GM21367 (cell line): ENCODE measurements around the gene CAMSAP1.
"Not testable (repeated sequence)": the region's sequence is repeated elsewhere in the genome, so short reads cannot be mapped to it uniquely, and the experiment has no call there.

Experiments used
- ATAC-seq: cut with Tn5 transposase; IDR thresholded peaks from one replicate; pipeline ENCODE4 v1.9.1; 2021; ENCODE audit not compliant: unreplicated experiment

Gene CAMSAP1

DNA sequence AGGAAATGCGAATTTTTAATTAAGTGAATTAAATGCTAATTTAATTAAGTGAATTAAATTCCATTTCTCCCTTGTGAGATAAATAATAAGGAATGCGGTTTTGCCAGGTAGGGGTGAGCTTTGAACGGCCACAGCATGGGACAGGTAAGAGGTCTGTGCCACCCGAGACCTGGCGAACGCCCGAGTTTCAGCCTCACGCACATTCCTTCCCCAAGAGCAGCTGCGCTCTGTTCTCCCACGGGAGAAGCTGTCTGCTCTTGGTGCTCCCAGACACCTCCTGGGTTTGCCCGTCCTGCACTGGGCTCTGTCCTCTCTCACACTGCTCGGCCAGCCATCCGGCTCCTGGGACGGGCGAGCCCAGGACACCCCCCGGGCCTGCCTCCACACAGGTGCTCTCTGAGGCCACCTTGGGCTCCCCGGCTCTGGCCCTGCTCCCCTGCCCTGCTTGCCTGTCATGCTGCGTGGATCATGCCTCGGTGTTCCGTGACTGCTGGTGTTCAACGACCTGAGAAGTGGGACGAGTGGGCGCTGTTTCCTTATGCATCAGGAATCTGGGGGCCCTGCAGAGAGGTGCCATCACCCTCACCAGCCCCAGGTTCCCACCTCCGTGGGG lies 13.7 kb upstream of the CAMSAP1 start:
- ATAC-seq = no peak

DNA sequence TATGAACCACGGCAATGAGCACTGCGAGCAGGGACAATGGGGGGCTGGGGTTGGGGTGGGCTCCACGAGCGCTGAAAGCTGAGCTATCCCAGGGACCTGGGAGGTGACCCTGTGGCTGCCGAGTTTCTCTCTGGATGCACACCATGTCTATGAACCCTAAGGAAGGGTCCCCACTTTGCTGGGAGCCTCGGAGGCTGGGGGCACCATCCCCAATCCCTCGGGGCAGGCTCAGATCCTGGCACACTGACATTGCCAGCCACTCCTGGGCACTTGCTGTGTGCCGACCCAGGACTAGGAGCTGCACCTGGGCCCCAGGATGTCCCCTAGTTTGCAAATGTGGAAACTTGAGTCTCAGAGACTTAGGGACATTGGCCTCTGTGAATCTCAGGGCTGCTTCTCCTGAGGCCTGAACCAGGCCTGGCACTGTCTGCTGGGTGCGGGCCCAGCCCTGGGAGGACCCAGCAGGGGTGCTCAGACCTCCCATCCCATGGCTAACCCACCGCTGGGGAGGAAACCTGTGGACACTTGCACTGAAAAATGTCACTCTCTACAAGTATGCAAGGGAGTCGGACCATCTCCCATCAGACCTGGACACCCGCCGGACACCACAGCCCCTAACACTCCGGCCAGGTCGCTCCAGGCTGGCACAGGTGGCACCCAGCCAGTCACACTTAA lies 13.0 kb upstream of the CAMSAP1 start:
- ATAC-seq = no peak

DNA sequence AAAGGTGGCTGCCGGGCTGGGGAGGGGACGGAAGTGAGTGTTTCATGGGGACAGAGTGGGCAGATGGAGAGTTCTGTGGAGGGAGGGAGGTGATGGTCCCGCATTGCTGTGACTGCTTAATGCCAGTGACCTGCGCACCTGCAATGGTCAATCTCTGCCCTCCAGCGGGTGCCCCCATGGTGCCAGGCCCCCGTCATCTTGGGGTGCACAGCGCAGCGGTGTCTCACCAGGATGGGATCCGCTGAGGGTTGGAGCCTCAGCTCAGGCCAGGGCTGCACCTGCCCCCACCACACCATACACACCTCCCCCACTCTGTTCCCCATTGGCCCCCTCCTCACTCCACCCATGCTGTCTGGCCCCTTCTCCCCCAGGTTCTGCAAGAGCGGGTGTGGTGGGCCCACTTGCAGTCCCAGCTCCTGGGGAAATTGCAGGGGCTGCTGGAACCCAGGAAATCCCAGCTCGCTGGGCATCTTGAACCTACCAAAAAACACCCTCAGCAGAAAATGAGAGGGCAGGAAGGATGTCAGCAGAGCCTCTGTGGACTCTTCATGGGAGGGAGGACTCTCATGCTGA lies 12.1 kb upstream of the CAMSAP1 start:
- no peak for ATAC-seq

DNA sequence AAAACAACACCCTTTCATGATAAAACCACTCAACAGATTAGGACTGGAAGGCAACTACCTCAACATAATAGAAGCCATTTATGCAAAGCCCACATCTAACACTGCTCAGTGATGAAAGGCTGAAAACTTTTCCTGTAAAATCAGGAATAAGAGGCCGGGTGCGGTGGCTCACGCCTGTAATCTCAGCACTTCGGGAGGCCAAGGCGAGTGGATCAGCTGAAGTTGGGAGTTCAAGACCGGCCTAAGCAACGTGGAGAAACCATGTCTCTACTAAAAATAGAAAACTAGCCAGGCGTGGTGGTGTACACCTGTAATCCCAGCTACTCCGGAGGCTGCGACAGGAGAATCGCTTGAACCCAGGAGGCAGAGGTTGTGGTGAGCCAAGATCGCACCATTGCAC lies 8.9 kb upstream of the CAMSAP1 start:
- ATAC-seq = not testable (repeated sequence)

DNA sequence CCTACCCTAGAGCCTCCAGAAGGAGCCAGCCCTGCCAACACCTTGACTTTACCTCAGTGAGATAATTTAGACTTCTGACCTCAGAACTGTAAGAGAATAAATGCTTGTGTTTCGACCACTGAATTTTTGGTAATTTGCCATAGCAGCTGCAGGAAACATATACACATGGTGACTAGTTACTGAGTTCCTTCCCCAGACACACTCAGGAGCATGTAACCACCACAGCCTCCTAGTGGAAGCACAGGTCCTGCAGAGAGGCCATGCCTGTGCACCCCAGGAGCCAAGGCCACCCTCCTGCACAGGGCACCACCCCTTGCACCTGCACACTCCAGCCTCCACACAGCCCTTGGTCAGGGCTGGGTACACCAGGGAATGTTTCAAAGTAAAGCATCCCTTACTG lies 7.6 kb upstream of the CAMSAP1 start:
- ATAC-seq = no peak

DNA sequence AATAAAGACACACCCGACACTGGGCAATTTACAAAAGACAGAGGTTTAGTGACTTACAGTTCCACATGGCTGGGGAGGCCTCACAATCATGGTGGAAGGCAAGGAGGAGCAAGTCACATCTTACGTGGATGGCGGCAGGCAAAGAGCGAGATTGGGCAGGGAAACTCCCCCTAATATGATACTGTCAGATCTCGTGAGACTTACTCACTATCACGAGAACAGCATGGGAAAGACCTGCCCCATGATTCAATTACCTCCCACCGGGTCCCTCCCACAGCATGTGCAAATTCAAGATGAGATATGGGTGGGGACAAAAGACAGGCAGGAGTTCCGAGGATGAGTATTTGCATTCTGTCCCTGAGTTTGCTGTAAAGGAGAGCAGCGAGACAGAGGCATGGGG lies 3.9 kb upstream of the CAMSAP1 start:
- ATAC-seq = not testable (repeated sequence)

DNA sequence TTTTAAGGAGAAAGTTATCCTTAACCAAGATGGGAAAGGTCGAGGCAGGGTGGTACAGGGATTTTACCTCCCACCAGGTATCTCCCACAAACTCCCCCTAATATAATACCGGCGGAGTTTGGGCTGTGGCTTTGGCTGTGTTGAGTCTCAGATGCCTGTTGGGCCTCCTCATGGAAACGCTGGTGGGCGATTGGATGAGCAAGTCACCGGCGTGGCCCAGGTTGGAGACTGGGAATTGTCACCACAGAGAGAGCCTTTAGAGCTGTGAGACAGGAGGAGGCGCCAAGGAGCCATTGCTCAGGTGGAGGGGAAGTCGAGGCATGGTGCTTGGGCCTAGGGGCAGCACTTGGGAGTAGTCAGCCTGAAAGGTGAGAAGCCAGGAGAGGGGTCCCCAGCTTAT lies 3.4 kb upstream of the CAMSAP1 start:
- ATAC-seq = no peak

DNA sequence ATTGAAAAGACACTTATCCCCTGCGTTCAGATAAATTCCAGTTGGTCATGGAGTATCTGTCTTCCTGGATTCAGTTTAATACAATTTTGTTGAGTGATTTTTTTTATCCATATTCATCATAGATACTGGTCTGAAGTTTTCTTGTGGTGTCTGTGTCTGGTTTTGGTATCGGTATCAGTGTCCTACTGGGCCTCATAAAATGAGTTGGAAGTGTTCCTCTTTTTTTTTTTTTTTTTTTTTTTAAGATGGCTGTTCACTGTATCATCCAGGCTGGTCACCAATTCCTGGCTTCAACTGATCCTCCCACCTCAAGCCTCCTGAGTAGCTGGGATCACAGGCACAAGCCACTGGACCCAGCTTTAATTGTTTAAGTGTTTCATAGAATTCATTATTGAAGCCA lies 2.9 kb upstream of the CAMSAP1 start:
- no peak for ATAC-seq

DNA sequence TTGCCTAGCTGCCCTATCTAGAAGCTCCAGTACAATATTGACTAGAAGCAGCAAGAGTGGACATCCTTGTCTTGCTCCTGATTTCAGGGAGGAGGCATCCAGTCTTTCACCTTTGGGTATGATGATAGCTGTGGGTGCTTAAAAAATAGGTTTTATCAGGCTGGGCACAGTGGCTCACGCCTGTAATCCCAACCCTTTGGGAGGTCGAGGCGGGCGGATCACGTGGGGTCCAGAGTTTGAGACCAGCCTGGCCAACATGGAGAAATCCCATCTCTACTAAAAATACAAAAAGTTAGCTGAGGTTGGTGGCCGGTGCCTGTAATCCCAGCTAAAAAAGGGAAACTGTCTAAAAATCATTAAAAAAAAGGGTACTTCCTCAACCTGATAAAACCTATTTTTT lies 2.0 kb upstream of the CAMSAP1 start:
- no peak for ATAC-seq

DNA sequence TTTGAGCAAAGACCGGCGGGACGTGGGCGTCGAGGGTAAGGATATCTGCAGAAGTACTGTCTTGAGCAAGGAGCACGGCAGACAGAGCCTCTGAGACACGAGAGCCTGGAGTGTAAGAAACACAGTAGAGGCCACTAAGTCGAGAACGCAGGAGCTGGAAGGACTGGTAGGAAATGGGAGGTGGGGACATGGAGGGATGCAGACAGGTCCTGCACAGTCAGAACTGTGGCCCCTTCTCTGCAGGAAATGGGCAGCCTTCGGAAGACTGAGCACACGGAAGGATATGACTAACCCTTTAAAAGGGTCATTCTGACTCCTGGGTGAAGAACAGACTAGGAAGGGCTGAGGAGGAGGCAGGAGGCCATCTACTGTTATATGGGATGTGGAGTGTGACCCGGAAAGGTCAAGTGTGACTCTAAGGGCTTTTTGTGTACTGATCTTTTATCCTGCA lies 1.4 kb upstream of the CAMSAP1 start:
- no peak for ATAC-seq

DNA sequence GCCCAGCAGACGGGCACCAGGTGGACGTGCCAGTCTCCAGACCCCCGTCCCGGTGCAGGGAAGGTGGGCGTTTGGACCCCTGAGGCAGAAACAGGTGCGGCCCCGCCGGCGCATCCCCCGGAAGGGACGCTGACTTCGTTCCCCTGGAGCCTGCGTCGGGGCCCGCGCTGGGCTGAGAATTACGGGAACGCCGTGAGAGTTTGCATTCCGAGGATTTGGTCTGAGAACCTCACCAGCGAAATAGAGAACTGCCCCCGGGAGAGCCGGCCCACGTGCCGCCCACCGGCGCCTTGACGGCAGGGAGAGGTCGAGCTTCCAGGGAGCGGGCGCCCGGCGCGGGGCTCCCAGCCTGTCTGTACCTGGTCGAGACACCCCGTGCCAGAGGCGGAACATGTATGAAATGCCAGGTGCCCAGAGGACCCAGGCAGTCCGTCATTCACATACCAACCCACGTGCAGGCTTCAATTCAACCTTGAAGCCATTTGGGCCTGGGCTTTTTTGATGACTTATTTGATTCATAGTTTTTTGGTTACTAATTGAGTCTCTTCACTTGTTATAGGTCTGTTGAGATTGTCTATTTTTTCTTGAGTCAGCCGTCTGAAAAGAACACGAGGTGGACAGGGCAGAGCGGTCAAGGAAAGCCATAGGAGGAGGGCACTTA lies 877 bp upstream of the CAMSAP1 start:
- no peak for ATAC-seq

DNA sequence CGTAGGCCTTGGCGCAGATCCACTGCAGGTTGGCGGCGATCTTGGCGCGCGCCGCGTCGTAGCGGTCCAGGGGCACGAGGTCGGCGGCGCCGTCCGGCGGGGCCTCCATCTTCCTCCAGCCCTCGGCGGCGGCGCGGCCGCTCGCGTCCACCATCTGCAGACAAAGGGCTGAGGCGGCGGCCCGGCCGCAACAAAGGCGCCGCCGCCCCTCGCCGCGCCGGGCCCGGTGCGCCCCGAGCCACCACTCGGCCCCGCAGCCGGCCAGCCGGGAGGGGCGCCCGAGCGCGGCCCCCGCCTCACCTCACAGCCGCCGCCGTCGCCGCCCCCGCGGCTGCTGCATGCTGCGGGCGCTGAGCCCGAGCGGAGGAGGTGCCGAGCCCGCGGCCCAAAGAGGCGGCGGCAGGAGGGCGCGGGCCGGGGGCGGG lies 328 bp downstream of the CAMSAP1 start:
- ATAC-seq = peak; percentile 25

DNA sequence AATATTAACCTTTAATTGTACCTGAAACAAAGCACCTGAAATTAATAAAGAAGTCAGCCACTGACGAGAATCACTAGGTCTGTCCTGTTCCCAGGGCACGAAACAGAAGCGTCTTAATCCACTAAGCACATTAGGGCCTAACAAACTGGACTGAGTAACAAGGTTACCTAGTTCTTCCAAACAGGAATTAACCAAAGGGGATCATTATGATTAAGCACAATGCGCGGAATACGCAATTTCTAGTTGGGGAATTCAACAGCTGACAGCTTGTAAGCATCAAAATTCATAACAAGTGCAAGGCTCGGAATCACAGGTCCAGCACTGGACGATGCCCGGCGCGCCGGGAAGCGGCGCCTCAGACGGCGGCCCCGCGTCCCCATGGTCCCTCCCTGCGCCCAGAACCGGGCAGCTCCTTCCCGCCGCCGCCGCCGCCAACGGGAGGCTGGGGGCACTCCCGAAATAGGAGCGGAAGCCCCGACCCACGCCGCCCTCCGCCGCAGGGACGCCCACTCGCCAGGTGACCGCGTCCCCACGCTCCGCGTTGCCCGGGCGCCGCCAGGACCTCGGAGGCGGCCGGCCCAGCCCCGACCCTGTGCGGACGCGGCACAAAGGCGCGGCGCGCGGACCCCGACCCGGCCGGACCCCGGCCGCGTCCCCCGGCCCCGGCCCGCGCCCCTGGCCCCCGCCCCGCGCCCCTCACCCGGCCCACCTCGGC lies 898 bp downstream of the CAMSAP1 start:
- peak; percentile 10 for ATAC-seq

DNA sequence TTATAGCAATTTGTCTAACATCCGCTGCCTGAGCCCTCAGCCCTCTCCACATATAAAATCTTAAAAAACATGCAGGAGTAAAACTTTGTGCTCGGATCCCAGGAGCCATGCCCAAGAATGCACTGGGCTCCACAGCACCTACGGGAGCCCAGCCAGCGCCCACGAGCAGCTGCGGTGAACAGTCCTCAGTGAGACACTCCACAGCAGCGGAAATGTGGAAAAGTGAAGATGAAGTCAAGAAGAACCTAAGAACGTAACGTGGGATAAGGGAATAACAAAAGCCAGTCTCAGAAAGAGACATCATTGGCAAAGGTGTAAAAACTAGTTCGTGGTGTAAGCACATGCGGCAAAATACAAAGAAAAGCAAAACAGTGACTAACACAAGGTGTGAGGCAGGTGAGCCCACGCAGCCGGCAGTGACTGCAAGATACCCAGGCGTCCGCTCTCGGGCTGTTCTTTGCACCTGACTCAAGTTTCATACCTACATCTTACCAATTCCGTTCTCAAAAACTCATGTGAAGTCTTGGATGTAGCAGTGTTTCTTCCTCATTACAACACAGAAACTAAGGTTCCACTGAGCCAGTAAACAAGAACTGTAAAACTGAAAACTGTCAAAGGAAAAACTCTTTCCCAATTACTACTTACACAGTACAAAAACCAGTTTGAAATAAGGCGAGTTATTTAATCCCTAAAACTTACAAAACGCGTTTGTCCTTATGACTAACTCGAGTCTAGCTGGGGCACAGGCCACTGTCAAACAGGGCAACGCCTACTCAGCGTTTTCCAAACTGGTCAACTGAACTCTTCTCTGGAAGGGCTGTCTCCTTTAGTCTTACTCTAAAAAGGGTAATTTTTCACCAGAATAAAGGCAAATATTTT lies 1.7 kb downstream of the CAMSAP1 start:
- no peak for ATAC-seq

DNA sequence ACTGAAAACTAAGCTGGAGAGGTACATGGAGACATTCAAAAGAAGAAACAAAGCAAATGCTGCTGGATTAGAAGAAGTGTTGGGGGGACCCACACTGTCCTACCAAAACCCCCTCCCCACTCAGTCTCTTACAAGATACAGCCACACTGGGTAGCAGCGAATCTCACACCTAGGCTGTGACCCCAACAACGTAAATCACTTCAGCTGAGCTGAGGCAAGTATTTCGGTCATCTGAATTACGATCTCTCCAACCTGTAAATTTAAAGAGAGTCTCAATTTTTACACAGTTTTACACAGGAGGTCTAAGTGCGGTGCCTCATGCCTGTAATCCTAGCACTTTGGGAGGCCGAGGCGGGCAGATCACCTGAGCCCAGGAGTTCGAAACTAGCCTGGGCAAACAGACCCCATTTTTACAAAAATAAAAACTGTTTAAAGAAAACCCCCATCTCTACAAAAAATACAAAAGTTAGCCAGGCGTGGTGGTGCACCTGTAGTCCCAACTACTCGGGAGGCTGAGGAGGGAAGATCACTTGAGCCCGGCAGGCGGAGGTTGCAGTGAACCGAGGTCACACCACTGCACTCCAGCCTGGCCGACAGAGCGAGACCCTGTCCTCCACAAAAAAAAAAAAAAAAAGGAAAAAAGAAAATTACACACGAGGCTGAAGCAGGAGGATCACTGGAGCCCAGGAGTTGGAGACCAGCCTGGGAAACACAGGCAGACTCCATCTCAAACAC lies 3.4 kb downstream of the CAMSAP1 start:
- no peak for ATAC-seq

DNA sequence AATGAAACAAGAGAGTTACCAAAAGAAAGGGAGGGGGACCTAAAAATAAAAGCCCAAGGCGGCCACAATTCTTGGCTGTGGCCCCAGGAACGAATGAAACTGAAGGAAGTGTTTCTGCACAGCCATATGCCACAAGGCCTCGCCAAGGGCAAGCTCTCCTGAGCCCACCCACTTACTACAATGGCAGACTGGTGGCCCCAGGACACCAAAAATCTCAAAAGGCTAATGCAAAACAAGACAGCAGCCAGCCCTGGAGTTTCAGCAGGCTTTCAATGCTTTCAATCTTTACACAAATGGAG lies 4.0 kb downstream of the CAMSAP1 start:
- no peak for ATAC-seq

DNA sequence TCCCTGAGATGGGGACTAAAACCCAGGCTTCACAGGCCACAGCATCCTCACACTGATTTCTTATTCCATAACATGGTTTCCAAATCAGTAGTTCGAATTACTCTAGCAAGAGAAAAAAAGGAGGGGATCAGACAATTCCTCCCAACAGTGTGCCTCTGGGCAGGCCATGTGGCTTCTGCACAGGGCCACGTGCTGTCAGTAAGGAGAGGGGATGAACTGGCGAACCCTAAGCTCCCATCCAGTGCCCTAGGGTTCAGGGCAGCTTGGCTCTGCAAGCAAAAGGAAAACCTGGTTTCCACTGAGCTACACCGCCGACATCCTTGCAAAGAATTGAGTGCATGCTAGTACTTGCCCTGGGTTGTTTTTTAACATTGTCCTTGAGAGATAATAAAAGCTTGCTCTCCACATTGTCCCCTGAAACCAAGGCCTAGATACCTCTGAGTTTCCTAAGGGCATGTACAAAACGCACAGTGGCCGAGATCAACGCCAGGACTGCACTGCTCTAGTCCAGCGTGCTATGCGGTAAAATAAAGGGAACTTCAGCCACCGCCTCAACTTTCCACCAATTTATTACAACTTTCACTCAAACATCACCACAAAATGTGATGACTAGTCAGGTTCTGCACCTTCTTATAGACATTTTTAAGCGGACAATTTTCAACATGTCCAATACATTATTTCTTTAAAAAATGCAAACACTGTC lies 4.5 kb downstream of the CAMSAP1 start:
- no peak for ATAC-seq

DNA sequence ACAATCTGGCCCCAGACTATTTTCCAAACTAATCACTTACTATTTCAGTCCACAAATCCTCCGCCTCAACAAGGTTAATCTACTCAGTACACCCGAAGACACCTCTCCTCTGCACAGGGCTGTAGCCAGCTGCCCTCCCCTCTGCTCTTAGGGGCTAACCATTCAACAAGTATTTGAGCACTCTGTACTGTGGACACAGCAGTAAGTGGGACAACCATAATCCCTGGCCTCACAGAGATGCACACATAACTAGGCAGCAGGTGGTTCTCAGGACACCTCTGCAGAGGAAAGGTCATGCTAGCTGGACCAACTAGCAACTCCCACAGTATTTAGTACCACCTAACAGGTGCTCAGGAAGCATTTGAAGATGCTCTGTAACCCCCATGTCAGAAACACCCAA lies 5.5 kb downstream of the CAMSAP1 start:
- no peak for ATAC-seq

DNA sequence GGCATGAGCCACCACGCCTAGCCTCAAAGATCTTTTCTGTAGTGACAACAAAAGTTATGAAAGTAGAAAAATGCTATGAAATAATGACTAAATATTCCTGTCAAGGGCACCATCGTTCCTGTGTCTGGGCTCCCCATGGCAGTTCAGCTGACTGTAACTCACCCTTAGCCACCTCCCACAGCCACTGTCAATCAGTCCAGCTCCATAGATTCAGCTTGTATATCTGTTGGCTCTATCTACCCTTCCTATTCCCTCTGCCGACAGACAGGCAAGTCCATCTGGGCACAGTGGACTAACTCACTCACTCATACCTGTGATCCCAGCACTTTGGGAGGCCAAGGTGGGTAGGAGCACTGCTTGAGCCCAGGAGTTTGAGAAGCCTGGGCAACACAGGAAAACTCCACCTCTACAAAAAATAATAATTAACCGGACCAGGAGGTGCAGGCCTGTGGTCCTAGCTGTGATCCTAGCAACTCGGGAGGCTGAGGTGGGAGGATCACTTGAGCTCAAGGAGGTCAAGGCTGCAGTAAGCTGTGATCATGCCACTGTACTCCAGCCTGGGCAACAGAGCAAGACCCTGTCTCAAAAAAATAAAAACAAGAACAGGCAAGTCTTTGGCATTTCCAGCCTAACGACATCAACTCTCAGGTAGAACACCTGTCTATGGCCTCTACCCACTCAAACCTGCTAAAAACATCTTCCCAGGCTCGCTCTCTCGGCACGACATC lies 6.2 kb downstream of the CAMSAP1 start:
- no peak for ATAC-seq
